Lung (tissue), 12 donors: ENCODE measurements around the gene CDKN2B. TPM values are rescaled to one million over a fixed set of nuclear protein-coding genes. Genes with fewer than 3 reads are reported as not detected.

Source experiments
- ATAC-seq: fragments of 200-7000 bp; cut with Tn5 transposase; one replicate; pipeline ENCODE4 v1.9.1; 2020; ENCODE audit warnings: moderate number of reproducible peaks; ENCODE audit not compliant: insufficient read depth, low FRiP score
- DNase-seq, 3 donors: peaks; one replicate each; pipeline ENCODE4 v3.0.0-alpha.2; 2013 to 2017
- H3K27ac ChIP-seq, 2 donors: one replicate each; pipeline ENCODE4 v1.5.1; 2013; ENCODE audit warnings: mild to moderate bottlenecking in 2 of 2, moderate library complexity in 2 of 2, control low read depth in 1 of 2, inconsistent platforms in 1 of 2, low read depth in 1 of 2, low read length in 1 of 2
- H3K27me3 ChIP-seq, 3 donors: one replicate each; pipeline ENCODE4 v1.5.1; 2013; ENCODE audit warnings: low read length in 2 of 3; ENCODE audit not compliant: control insufficient read depth in 3 of 3, insufficient read depth in 3 of 3
- H3K36me3 ChIP-seq, 4 donors: one replicate each; pipeline ENCODE4 v1.5.1; 2013; ENCODE audit warnings: low read length in 4 of 4, mild to moderate bottlenecking in 1 of 4, moderate library complexity in 1 of 4; ENCODE audit not compliant: control insufficient read depth in 4 of 4, insufficient read depth in 4 of 4
- H3K4me1 ChIP-seq, 5 donors: one replicate each; pipeline ENCODE4 v1.5.1; 2013; ENCODE audit warnings: low read length in 5 of 5, mild to moderate bottlenecking in 2 of 5, moderate library complexity in 1 of 5; ENCODE audit not compliant: control insufficient read depth in 5 of 5, insufficient read depth in 5 of 5
- H3K4me3 ChIP-seq: one replicate; pipeline ENCODE4 v1.5.1; 2013; ENCODE audit warnings: mild to moderate bottlenecking, control low read depth, moderate library complexity
- H3K9ac ChIP-seq, 2 donors: one replicate each; pipeline ENCODE4 v1.5.1; 2013; ENCODE audit warnings: low read length in 2 of 2, control low read depth in 1 of 2; ENCODE audit not compliant: insufficient read depth in 1 of 2
- H3K9me3 ChIP-seq, 4 donors: one replicate each; pipeline ENCODE4 v1.5.1; 2013; ENCODE audit warnings: low read length in 3 of 4, mild to moderate bottlenecking in 1 of 4, moderate library complexity in 1 of 4; ENCODE audit not compliant: control insufficient read depth in 4 of 4, insufficient read depth in 3 of 4
- CTCF ChIP-seq: IDR thresholded peaks from 2 replicates; pipeline ENCODE4 v1.5.1; 2012; ENCODE audit warnings: mild to moderate bottlenecking; ENCODE audit errors: control extremely low read depth, extremely low read depth
- WGBS, 2 donors: extraction: QIAGEN DNeasy Blood & Tissue Kit; methylation state at CpG; one replicate each; pipeline ENCODE4 v1.1.7; 2013; 5-methylcytosine and 5-hydroxymethylcytosine counted together
- polyA plus RNA-seq, 2 donors: library from polyadenylated mRNA; stranded (reverse); fragments of 200-250 nt; gene quantifications; one replicate each; pipeline ENCODE4 v1.2.1, GENCODE V29; 2013
- total RNA-seq, 2 donors: library from RNA; depleted of rRNA in 1 of 2; stranded (reverse); fragments of >200 nt in 1 of 2; gene quantifications; one replicate each; pipeline ENCODE4 v1.2.1, GENCODE V29; 2014 to 2021
- donor health status: control.
- donor health status: control.
- donor health status: Bipolar disorder and iron deficiency.
- donor health status: healthy.
- donor health status: DM: yes; HTN: yes; CAD: no.

Gene CDKN2B
- total and polyA plus RNA-seq, 4 donors, result 5.5 to 16.1 (median 11.2) TPM

- Histone ChIP-seq H3K9me3 (no peaks in the 10 kb centered on the region), H3K27ac (no peak overlapping the region), H3K4me3 (no peak overlapping the region), H3K9ac (no peak overlapping the region), H3K36me3 (no peaks in the 10 kb centered on the region), H3K27me3 (no peaks in the 10 kb centered on the region), H3K4me1 (no peaks in the 10 kb centered on the region)
- no peak for ATAC-seq
- TF ChIP-seq CTCF, result no peak
- no peak for DNase-seq
Observed at GRCh38 chr9:22055090-22055489, 46.0 kb upstream of the CDKN2B start.

- no peaks in the 10 kb centered on the region for H3K4me1 ChIP-seq
- H3K4me3 ChIP-seq, result no peak overlapping the region
- H3K9me3 ChIP-seq, result no peaks in the 10 kb centered on the region
- H3K9ac ChIP-seq, result no peak overlapping the region
- H3K36me3 ChIP-seq, result no peaks in the 10 kb centered on the region
- 96 to 100% methylated on average over 2 of the region's 2 CpGs for WGBS, 2 donors
- no peak for TF ChIP-seq CTCF
- H3K27me3 ChIP-seq, result no peaks in the 10 kb centered on the region
- DNase-seq, result no peak
- H3K27ac ChIP-seq, result no peak overlapping the region
- ATAC-seq, result no peak
Observed at GRCh38 chr9:22054529-22054928, 45.4 kb upstream of the CDKN2B start.

GRCh38 chr9:22054076-22054475, 45.0 kb upstream of the CDKN2B start:
- no peaks in the 10 kb centered on the region for H3K27me3 ChIP-seq
- no peak overlapping the region for H3K27ac ChIP-seq
- DNase-seq, result no peak
- H3K4me3 ChIP-seq, result no peak overlapping the region
- no peaks in the 10 kb centered on the region for H3K9me3 ChIP-seq
- H3K4me1 ChIP-seq, result no peaks in the 10 kb centered on the region
- ATAC-seq, result no peak
- 93% methylated on average over 3 of the region's 3 CpGs for WGBS, 2 donors
- no peak for TF ChIP-seq CTCF
- H3K36me3 ChIP-seq, result no peaks in the 10 kb centered on the region
- H3K9ac ChIP-seq, result no peak overlapping the region

GRCh38 chr9:22053178-22053577, 44.1 kb upstream of the CDKN2B start:
- H3K9ac ChIP-seq, result no peak overlapping the region
- no peaks in the 10 kb centered on the region for H3K9me3 ChIP-seq
- H3K36me3 ChIP-seq, result no peaks in the 10 kb centered on the region
- WGBS, 2 donors, result 60 to 61% methylated on average over 2 of the region's 2 CpGs
- H3K27me3 ChIP-seq, result no peaks in the 10 kb centered on the region
- H3K4me1 ChIP-seq, result no peaks in the 10 kb centered on the region
- no peak overlapping the region for H3K4me3 ChIP-seq
- TF ChIP-seq CTCF, result no peak
- H3K27ac ChIP-seq, result no peak overlapping the region
- DNase-seq, result no peak
- ATAC-seq, result no peak
